ENCODE results near the gene SOCS7.

GRCh38 chr17:38426441-38426840 lies 74.8 kb downstream of the SOCS7 start:
- TF ChIP-seq CTCF (conservative IDR thresholded peaks at IDR 0.05; ENCODE audit: low read depth in 2 of 2), result no peak
- no peak for TF ChIP-seq EZH2phosphoT487 (IDR thresholded peaks at IDR 0.05; ENCODE audit: unreplicated experiment)
- TF ChIP-seq EZH2 (IDR thresholded peaks at IDR 0.05; ENCODE audit: low read depth, unreplicated experiment), result no peak
- no peak for TF ChIP-seq STAT1 (IDR thresholded peaks at IDR 0.05; ENCODE audit: unreplicated experiment)
- no peak for TF ChIP-seq POLR2AphosphoS5 (IDR thresholded peaks at IDR 0.05; ENCODE audit: low read depth)
- TF ChIP-seq REST (IDR thresholded peaks at IDR 0.05; ENCODE audit: unreplicated experiment), result no peak
- no peak for TF ChIP-seq ZNF462 (CRISPR knock-in tag; IDR thresholded peaks at IDR 0.05)
- TF ChIP-seq JUNB (IDR thresholded peaks at IDR 0.05; ENCODE audit: unreplicated experiment), result no peak
- no peak for TF ChIP-seq CREB1 (CRISPR knock-in tag; IDR thresholded peaks at IDR 0.05; ENCODE audit: low read depth)
- TF ChIP-seq ETS1 (IDR thresholded peaks at IDR 0.05), result no peak
- no peak for TF ChIP-seq ZNF114 (CRISPR knock-in tag; IDR thresholded peaks at IDR 0.05)
